Measurements from ENCODE around the gene HDGF.

The HDGF gene

DNA sequence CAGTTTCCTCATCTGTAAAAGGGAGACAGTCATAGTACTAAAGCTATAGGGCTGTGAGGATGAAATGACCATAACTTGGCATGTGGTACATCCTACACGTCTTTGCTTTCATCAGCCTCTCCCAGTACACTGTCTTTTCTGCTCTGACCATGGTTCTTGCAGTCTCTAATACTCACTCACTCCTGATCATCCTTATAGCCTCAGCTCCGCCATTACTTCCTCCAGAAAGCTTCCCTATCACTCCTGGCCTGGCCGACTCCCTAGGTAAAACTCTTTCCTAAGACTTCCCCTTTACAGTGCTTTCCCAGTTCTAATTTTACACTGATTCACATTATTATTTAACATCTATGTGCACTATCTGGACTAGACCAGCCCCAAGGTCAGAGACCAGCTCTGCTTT is 5.6 kb downstream of the HDGF start:
- no peak for DNase-seq

DNA sequence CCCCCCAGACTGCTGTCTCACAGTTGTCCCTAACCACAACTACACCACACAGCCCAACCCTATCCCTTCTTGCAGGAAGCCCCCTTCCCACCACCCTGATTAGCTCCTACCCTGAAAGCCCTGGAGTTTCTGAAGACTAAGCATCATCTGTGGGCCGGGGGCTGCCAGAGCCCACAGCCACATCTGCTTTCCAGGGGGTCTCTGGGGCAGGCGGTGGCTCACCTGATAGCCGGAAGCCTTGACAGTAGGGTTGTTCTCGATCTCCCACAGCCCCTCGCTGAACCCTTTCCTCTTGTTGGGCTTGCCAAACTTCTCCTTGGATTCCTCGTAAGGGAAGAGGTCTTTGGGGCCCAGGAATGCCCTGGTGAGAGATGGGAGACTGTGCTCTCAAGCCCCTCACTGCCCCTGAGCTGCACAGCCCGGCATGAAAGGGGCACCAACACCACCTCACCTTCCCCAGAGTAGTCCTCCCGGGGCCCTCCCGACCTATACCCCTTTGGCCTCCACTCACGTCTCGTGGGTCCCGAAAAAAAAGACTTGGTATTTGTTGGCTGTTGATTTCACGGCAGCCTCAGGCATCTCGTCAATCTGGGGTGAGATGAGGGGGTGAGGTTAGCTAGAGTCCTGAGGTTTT is 6.6 kb downstream of the HDGF start:
- DNase-seq: no peak

DNA sequence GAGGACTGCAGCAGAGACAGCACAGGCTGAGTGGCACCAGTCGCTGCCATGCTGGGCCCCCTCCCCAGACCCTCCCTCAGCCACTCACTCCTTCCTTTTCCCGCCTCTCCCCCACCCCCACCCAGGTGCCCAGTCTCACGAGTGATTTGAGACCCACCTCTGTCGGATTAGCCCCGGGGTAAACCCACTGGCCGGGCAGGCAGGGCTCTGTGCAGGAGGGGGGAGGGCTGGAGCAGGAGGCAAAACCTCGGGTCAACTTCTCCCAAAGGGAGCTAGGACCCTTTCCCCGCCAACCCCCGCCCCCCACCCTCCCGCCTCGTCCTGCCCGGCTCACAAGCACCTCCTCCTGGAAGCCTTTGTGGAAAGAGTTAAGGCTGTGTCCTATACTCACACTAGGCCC is 7.1 kb downstream of the HDGF start:
- DNase-seq: no peak

DNA sequence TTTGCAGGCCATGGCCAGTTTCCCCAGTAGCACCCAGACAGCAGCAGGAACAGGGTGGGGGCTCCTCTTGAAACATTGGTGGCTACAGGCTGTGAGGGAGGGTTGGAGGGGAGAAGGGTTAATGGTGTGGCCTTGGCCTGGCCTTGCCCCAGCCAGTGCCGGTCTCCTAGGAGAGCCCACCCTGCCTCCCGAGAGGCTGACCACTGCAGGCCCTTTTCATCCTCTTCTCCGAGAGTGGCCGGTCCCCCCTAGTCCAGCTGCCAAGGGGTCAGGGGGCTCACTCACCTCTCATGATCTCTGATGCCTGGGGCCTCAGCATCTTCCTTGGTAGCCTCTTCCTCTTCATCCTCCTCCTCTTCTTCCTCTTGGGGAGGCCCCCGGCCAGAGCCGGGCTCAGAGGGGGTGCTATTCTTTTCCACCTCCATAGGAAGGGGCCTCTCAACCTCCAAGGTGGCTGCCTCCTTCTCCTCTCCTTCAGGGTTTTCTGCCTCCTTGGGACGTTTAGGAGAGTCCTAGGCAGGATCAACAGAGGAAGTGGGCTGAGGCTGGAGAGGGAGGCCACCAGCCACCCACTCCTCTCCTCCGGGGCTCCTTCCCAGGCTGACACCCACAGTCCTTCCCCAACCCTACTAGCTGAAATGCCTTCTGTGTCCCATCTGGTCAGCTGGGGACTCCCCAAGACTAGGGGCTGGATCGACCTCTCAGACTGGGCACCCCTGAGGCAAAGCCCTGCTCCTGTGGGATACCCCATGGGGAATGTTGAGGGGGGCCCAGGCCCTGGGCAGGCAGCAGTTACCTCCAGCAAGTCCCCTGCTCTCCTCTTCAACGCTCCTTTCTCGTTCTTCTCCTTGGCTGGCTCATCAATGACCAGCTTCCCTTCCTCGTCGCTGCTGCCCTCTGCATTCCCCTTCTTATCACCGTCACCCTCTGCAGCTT is 7.8 kb downstream of the HDGF start:
- no peak for DNase-seq

GRCh38 chr1:156742801-156743200 is 8.7 kb downstream of the HDGF start:
- no peak for DNase-seq

- no peak for DNase-seq
Observed at GRCh38 chr1:156742017-156742416, 9.5 kb downstream of the HDGF start.

DNA sequence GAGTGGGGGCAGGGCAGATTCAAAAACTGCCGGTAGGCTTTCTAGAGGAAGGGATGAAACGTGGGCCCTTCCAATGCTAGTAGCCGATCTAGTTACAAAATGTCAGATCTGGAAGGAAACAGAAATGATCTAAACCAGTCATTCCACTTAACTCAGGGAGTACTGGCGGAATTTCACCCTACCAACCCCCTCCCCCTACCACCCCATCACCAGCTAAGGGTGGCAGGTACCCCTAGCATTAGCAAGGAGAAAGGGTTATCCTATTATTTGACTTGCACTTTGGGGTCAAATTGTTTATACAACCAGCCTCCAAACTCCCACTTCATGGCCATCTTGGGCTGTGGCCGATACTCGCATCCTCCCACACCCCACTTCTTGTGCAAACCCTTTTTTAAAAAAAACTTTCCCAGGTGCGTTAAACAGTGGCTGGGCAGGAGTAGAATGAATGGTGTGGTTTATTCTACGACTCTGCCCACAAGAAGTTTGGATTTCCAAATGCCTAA is 9.9 kb downstream of the HDGF start:
- no peak for DNase-seq

DNA sequence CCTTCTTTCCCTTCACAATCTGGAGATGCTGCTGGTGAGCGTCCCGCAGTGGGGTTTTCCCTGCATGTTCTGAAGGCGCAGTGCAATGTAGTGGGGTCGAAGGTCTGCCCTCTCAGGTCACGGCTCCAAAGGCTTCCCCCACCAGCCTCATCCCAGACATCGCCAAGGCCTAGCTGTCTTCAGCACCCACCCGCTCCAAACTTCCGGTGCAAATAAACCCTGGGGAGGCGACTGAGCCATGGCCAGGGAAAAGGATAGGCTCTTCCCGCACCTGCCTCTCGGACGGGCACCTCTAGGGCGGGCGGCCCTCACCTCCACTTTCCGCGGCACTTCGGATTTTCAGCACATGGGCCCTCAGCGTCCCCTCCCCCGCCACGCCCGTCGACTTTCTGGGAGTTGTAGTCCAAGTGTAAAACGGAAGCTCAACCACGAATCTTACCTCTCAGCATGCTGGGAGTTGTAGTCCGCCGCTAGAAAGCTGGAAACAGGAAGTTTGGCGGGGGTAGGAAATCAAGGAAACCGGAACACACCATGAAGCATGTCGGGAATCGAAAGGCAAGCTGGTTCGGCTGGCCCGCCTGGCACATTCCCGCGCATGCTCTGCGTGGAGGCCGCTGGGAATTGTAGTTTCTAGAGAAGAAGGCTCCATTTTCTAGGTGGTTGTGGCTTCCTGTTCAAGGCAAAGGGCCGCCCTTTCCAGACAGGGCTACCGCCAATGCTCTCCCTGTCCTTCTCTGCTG is 10.6 kb downstream of the HDGF start, which contains the start of gene MRPL24:
Gene MRPL24, minus strand, starts transcription at position 348 of the 740 bp plus-strand sequence. CDS start 2,384 bp downstream, outside the sequence.
- peak; percentile 99 for DNase-seq

DNA sequence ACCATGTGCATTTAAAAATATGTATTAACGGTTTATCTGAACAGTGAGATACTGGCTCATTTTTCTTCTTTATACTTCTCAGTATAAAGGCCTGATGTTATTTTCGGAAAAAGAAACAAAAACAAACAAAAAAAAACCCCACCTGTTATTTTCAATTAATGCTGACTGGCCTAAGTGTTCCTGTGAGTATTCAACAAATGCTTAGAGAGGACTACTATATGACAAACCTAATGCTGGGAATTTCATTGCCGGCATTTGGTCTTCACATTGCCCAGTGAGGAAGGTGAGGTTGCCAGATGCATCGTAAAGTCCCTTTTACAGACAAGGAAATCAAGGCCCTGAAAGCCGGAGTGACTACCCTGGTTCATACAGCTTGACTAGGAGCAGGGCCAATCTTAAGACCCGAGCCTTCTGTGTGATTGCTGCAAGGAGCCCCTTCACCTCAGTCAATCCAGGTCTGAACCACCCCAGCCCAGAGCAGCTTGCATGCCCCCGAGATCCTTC is 11.2 kb downstream of the HDGF start:
- DNase-seq: no peak

DNA sequence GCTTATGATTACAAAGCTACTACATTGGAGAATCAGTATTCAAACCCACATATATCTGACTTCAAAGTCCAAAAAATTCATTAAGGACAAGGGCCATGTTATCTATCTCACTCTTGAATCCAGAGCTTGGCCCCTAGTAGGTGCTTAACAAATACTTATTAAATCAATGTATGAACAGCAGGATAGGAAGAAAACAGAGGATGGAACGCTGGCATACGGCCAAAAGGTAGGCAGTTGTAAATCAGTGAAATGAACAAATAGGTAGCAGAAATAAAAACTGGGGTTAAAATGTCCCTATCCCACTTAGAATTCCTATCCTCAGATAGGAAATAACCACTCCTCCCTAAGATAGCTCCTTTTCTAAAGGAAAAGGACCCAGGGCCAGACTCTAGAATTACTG is 12.6 kb downstream of the HDGF start:
- no peak for DNase-seq

- no peak for DNase-seq
Observed at GRCh38 chr1:156738407-156738806, 13.1 kb downstream of the HDGF start.

DNA sequence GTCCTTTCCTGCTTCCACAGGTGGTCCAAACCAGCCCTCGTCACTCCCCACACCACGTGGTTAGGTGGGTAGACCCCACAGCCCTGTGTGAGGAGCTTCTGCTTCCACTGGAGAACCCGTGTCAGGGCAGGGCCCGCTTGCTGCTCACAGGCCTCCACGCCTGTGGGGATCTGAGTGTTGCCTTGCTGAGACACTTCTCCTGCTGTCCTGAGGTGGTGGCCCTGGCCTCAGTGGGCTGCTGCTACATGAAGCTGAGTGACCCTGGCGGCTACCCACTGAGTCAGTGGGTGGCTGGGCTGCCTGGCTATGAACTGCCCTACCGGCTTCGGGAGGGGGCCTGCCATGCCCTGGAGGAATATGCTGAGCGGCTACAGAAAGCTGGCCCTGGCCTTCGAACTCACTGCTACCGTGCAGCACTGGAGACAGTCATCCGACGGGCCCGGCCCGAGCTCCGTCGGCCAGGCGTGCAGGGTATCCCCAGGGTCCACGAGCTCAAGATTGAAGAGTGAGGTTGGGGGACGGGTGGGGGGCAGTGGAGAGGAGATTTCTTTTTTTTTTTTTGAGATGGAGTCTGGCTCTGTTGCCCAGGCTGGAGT is 17.4 kb downstream of the HDGF start:
- DNase-seq: no peak

DNA sequence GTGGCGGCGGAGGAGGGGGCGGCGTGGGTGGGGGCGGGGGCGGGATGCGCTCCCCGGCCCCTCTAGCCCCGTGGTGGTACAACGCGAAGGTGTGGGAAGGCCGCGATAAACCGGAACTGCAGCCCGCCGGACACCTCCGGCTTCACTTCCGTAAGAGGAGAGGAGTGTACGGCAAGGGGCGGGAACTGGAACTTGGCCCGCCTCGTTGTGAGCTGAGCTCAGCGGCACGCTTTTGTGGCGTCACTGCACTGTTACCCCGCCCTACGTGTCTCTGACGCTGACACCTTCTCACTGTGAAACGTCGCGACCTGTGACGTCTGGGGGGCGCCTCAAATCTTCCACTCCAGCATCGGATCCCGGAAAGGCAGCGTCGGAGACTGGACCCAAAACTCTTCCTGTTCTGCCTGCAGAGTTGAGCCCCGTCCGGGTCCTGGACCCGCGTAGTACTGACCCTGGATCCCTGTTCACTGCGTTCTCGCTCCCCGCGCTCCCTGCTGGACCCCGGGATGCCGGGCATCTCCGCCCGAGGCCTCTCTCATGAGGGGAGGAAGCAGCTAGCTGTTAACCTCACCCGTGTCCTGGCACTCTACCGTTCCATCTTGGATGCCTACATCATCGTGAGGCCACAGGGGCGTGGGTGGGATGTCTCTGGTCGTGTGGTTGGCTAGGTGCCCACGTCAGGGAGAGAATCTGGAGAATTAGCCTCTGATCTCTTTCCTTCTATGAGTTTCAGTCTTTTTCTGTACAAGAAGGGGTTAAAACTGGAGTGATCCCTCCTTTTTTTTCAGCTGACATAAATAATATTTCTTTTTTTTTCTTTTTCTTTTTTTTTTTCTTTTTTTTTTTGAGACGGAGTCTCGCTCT is 22.6 kb downstream of the HDGF start, which contains the start of gene ISG20L2:
Gene ISG20L2, minus strand, starts transcription at position 168 of the 864 bp plus-strand sequence. CDS start 1,114 bp downstream, outside the sequence.
- peak; percentile 93 for DNase-seq

- DNase-seq: peak; percentile 89
Observed at GRCh38 chr1:156727926-156728598, 23.4 kb downstream of the HDGF start, which contains the start of gene METTL25B. METTL25B (plus strand) TSS chr1:156728469; CDS start chr1:156729105, 636 bp downstream.

- DNase-seq: no peak
Observed at GRCh38 chr1:156727492-156727891, 24.0 kb downstream of the HDGF start.

GRCh38 chr1:156726549-156727226 is 24.8 kb downstream of the HDGF start:
- peak; percentile 16 for DNase-seq

GRCh38 chr1:156725683-156726280 is 25.7 kb downstream of the HDGF start:
- peak; percentile 87 for DNase-seq

DNA sequence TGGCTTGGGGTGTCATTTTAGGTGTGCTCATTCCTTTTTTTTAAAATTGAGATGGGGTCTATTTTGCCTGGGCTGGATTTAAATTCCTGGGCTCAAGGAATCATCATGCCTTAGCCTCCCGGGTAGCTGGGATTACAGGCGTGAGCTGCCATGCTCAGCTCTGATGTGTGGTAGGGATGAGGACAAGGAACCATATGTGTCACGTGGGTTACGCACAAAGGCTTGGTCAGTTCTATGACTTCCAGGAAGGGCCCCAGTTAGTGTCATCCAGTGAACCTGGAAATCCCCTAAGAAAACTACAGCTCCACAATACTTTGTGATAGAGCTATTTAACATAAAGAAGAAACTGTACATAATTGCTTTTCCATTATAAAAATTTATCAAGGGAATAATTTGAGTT is 29.9 kb downstream of the HDGF start:
- no peak for DNase-seq

- DNase-seq: no peak
Observed at GRCh38 chr1:156721131-156721530, 30.3 kb downstream of the HDGF start.

DNA sequence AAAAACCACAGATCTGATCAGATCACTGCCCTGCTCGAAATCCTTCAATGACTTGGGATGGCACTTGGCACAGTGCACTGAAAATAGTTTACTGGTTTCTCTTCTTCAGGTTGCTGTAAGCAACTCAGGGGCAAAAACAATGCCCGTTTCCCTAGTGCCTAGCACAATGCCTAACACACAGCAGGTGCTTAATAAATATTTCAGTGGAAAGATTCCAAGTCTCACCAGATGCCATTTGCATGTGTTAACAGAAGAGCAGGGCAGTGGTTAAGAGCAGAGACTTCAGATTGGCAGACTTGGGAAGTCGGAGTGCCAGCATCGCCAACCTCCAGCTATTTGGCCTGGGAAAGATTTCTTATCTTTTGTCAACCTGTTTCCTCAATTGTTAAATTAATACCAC is 34.1 kb downstream of the HDGF start:
- no peak for DNase-seq

All from midbrain (tissue), 1 donor.